Thoracic aorta (tissue), 2 donors: Measurements from ENCODE around the gene TBL1XR1. TPM values are rescaled to one million over a fixed set of nuclear protein-coding genes. Genes with fewer than 3 reads are reported as not detected.

Experiments used
- ATAC-seq: fragments of 150-250 bp; one replicate; pipeline ENCODE4 v1.8.0; 2017; ENCODE audit warnings: low read depth; ENCODE audit not compliant: insufficient number of reproducible peaks, low FRiP score
- DNase-seq: peaks from one replicate; pipeline ENCODE4 v3.0.0-alpha.2; 2020; ENCODE audit warnings: low spot score
- H3K27ac ChIP-seq, 2 donors: fragments of 200-600 bp; sonication (generic); 1 replicate in 1 of 2; 2 replicates in 1 of 2; pipeline ENCODE4 v1.5.1; 2016; ENCODE audit warnings: mild to moderate bottlenecking in 2 of 2, moderate library complexity in 2 of 2
- H3K27me3 ChIP-seq: fragments of 200-600 bp; sonication (generic); replicated peaks from 2 replicates; pipeline ENCODE4 v1.6.0; 2016; ENCODE audit warnings: mild to moderate bottlenecking; ENCODE audit not compliant: insufficient read depth
- H3K36me3 ChIP-seq: fragments of 200-600 bp; sonication (generic); one replicate; pipeline ENCODE4 v1.5.1; 2016
- H3K4me1 ChIP-seq, 2 donors: fragments of 200-600 bp; sonication (generic); 1 replicate in 1 of 2; 2 replicates in 1 of 2; pipeline versions ENCODE4 v1.5.1 to v1.6.0; 2016; ENCODE audit warnings: low read depth in 2 of 2, mild to moderate bottlenecking in 1 of 2; ENCODE audit not compliant: control insufficient read depth in 1 of 2
- H3K4me3 ChIP-seq: fragments of 200-600 bp; sonication (generic); 2 replicates; pipeline ENCODE4 v1.5.1; 2016; ENCODE audit warnings: mild to moderate bottlenecking
- H3K9me3 ChIP-seq: fragments of 200-600 bp; sonication (generic); 2 replicates; pipeline ENCODE4 v1.5.1; 2016
- CTCF ChIP-seq: fragments of 200-600 bp; sonication (generic); IDR thresholded peaks from one replicate; pipeline ENCODE4 v1.5.1; 2019; ENCODE audit warnings: antibody characterized with exemption
- total RNA-seq, 2 donors: library from RNA; depleted of rRNA; stranded (reverse); fragments of >200 nt; gene quantifications; one replicate each; pipeline versions ENCODE4 v1.1.0 to v1.2.3, GENCODE V29; 2016

The TBL1XR1 gene
- total RNA-seq, 2 donors from 2014 or later, result 67.0 to 109 TPM

- no peak for ATAC-seq
- Histone ChIP-seq H3K4me1 (no peaks in the 10 kb centered on the region), H3K27ac (no peak overlapping the region), H3K4me3 (no peak overlapping the region), H3K27me3 (no peaks in the 10 kb centered on the region), H3K9me3 (no peaks in the 10 kb centered on the region), H3K36me3 (no peaks in the 10 kb centered on the region)
- TF ChIP-seq CTCF, result no peak
- DNase-seq, result no peak
Observed at GRCh38 chr3:176987901-176988650, 209.2 kb downstream of the TBL1XR1 start.

GRCh38 chr3:176978441-176978840 lies 218.8 kb downstream of the TBL1XR1 start:
- no peak overlapping the region for H3K27ac ChIP-seq
- no peak for TF ChIP-seq CTCF
- no peak overlapping the region for H3K4me3 ChIP-seq
- H3K9me3 ChIP-seq, result no peaks in the 10 kb centered on the region
- no peaks in the 10 kb centered on the region for H3K27me3 ChIP-seq
- DNase-seq (no peak), ATAC-seq (no peak)
- H3K4me1 ChIP-seq, result no peaks in the 10 kb centered on the region
- H3K36me3 ChIP-seq, result no peaks in the 10 kb centered on the region

- no peaks in the 10 kb centered on the region for H3K27me3 ChIP-seq
- ATAC-seq, result no peak
- H3K36me3 ChIP-seq, result no peaks in the 10 kb centered on the region
- no peak overlapping the region for H3K27ac ChIP-seq
- no peak for TF ChIP-seq CTCF
- H3K9me3 ChIP-seq, result no peaks in the 10 kb centered on the region
- no peak for DNase-seq
- H3K4me3 ChIP-seq, result no peak overlapping the region
- no peaks in the 10 kb centered on the region for H3K4me1 ChIP-seq
Observed at GRCh38 chr3:176977331-176977730, 220.0 kb downstream of the TBL1XR1 start.

GRCh38 chr3:176976586-176976985 lies 220.7 kb downstream of the TBL1XR1 start:
- no peak for ATAC-seq
- Histone ChIP-seq H3K36me3 (no peaks in the 10 kb centered on the region), H3K27ac (no peak overlapping the region), H3K4me3 (no peak overlapping the region), H3K4me1 (no peaks in the 10 kb centered on the region), H3K9me3 (no peaks in the 10 kb centered on the region), H3K27me3 (no peaks in the 10 kb centered on the region)
- no peak for DNase-seq
- TF ChIP-seq CTCF, result no peak

- H3K27me3 ChIP-seq, result no peaks in the 10 kb centered on the region
- TF ChIP-seq CTCF, result no peak
- H3K4me1 ChIP-seq, result no peaks in the 10 kb centered on the region
- DNase-seq (no peak), ATAC-seq (no peak)
- no peaks in the 10 kb centered on the region for H3K36me3 ChIP-seq
- H3K27ac ChIP-seq, result no peak overlapping the region
- no peak overlapping the region for H3K4me3 ChIP-seq
- H3K9me3 ChIP-seq, result no peaks in the 10 kb centered on the region
Observed at GRCh38 chr3:176974279-176974678, 223.0 kb downstream of the TBL1XR1 start.
